ENCODE measurements around the gene ZMAT5.

- TF ChIP-seq EZH2phosphoT487 (IDR thresholded peaks at IDR 0.05; ENCODE audit: borderline replicate concordance) (no peak), POLR2A (IDR thresholded peaks at IDR 0.05; ENCODE audit: borderline replicate concordance, extremely low read depth, insufficient read depth, insufficient read length) (no peak), REST (IDR thresholded peaks at IDR 0.05; ENCODE audit: low read depth) (no peak), CTCF (IDR thresholded peaks at IDR 0.05 in 2 of 3, conservative IDR thresholded peaks at IDR 0.05 in 1 of 3; ENCODE audit: borderline replicate concordance in 1 of 3, insufficient read depth in 1 of 3, low read depth in 2 of 3, low read length in 2 of 3) (no peak), EZH2 (IDR thresholded peaks at IDR 0.05) (no peak), SIN3A (IDR thresholded peaks at IDR 0.05; ENCODE audit: low read depth) (no peak), FOSL1 (IDR thresholded peaks at IDR 0.05; ENCODE audit: low read depth) (no peak), YY1 (IDR thresholded peaks at IDR 0.05; ENCODE audit: extremely low read depth, insufficient replicate concordance, low read depth, low read length) (no peak), POLR2AphosphoS5 (IDR thresholded peaks at IDR 0.05; ENCODE audit: low read depth, low read length) (no peak), SP1 (IDR thresholded peaks at IDR 0.05; ENCODE audit: low read depth) (no peak)
Measured at GRCh38 chr22:29784451-29785361, 17.9 kb upstream of the ZMAT5 start.
